Measurements from ENCODE around the gene KCND3. TPM values are rescaled to one million over a fixed set of nuclear protein-coding genes. Genes with fewer than 3 reads are reported as not detected.

KCND3 gene
- total RNA-seq, 4 donors from 2014 or later, result 7.4 to 20.4 (median 9.8) TPM

GRCh38 chr1:111730706-111731105 is 258.8 kb downstream of the KCND3 start:
- DNase-seq (ENCODE audit: low spot score in 2 of 2), result no peak
- intact Hi-C loops (cut with DNase I; ENCODE audit: low total_unique reads), result no loop called here
- WGBS, 2 donors, result 49 to 66% methylated on average over 4 of the region's 4 CpGs
- H3K4me3 ChIP-seq (ENCODE audit: low read depth, poor library complexity, severe bottlenecking), result no peak overlapping the region
- TF ChIP-seq POLR2A (IDR thresholded peaks at IDR 0.05), result no peak

DNA sequence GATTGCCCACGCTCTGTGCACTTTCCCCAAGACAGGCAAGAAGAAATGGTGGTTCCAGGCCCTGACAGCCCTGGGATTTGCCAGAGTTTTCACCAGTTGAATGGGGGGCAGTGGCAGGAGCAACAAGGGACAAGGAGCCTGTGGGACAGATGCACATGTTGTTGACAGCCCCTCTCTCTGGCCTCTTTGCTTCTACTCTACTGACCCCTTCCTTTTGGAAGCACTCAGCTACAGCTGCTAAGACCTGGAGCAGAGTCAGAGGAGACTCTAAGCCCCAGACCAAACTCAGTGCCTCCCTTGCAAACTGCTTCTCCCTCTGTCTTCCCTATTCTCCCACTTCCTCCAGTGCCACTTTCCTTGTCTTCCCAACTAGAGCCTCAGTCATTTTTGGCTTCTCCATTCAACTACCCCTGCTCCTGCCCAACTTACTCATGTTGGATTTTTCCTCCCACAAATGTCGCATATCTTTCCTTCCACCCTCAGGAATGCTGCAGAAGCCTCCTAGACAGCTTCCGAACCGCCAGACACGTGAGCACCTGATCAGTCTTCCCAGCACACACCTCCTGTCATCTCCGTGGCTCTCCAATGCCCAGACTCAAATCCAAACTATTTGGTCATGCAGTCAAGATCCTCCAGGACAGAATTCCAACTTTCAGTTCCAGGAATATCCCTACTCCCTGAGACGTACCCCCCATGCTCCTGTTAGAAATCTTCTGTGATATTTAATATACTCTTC is 259.4 kb downstream of the KCND3 start:
- DNase-seq (ENCODE audit: low spot score in 2 of 2), result no peak
- TF ChIP-seq CTCF (IDR thresholded peaks at IDR 0.05) (no peak), POLR2A (IDR thresholded peaks at IDR 0.05) (no peak)
- no peak overlapping the region for H3K4me3 ChIP-seq (ENCODE audit: low read depth, poor library complexity, severe bottlenecking)
- intact Hi-C loops (cut with DNase I; ENCODE audit: low total_unique reads), result no loop called here
- WGBS, 2 donors, result 57 to 62% methylated on average over 6 to 7 of the region's 7 CpGs

- DNase-seq (ENCODE audit: low spot score in 2 of 2), result peak in 1 of 2 donors; percentile 75
- intact Hi-C loops (cut with DNase I; ENCODE audit: low total_unique reads), result no loop called here
- WGBS, 2 donors, result 41 to 54% methylated on average over 7 to 8 of the region's 8 CpGs
These were observed 260.1 kb downstream of the KCND3 start for GRCh38 chr1:111729271-111729921.

DNA sequence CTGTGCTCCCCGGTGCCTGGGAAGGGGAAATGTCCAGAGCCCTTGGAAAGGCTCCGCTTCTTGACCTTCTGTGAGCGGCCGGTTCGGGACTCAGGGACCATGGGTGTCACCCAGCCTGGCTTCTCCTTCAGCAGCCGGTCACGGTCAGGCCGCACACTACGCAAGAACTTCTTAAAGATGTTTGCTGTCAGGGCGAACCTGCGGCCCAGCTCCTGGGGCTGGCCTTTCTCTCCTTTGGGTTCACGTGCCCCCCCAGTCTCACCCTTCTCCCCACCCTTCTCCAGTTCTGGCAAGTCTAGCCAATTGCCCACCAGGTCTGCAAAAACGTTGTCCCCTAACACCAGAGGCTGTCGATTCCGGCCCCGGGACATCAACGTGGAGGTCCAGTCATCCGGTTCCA is 262.4 kb downstream of the KCND3 start:
- no peak for DNase-seq (ENCODE audit: low spot score in 2 of 2)
- no peak overlapping the region for H3K4me3 ChIP-seq (ENCODE audit: low read depth, poor library complexity, severe bottlenecking)
- intact Hi-C loops (cut with DNase I; ENCODE audit: low total_unique reads), result no loop called here
- WGBS, 2 donors, result 83 to 94% methylated on average over 18 of the region's 18 CpGs
- TF ChIP-seq POLR2A (IDR thresholded peaks at IDR 0.05) (no peak), CTCF (IDR thresholded peaks at IDR 0.05) (no peak)

More at GRCh38 chr1:111729271-111729921, 260.1 kb downstream of the KCND3 start:
- no peak for TF ChIP-seq POLR2A (IDR thresholded peaks at IDR 0.05)
- no peak for TF ChIP-seq CTCF (IDR thresholded peaks at IDR 0.05)
- no peak overlapping the region for H3K4me3 ChIP-seq (ENCODE audit: low read depth, poor library complexity, severe bottlenecking)

- TF ChIP-seq CTCF (IDR thresholded peaks at IDR 0.05) (no peak), POLR2A (IDR thresholded peaks at IDR 0.05) (no peak)
- intact Hi-C loops (cut with DNase I; ENCODE audit: low total_unique reads), result no loop called here
- 56 to 60% methylated on average over 5 of the region's 5 CpGs for WGBS, 2 donors
- H3K4me3 ChIP-seq (ENCODE audit: low read depth, poor library complexity, severe bottlenecking), result no peak overlapping the region
- peak in 1 of 2 donors; percentile 82 for DNase-seq (ENCODE audit: low spot score in 2 of 2)
These were observed 264.3 kb downstream of the KCND3 start for GRCh38 chr1:111725192-111725591.

DNA sequence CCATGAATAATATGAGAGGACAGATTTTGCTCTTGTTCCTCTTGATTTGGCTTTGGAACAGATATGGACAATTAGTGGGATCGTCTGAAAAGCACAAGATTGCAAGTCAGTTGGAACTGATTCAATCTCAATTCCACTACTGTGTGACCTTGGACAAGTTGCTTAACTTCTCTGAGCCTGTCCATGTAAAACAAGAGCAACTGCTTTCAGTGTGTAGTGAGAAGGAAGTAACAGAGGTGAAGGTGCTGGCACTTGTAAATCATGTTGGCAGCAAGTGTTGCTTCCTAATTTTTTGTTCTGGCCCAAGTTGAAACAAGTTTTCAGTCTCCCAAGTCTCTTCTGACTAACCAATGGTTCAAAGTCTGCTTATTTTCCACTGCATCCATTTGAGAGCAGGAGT is 265.6 kb downstream of the KCND3 start:
- H3K4me3 ChIP-seq (ENCODE audit: low read depth, poor library complexity, severe bottlenecking), result no peak overlapping the region
- TF ChIP-seq CTCF (IDR thresholded peaks at IDR 0.05), result no peak
- TF ChIP-seq POLR2A (IDR thresholded peaks at IDR 0.05), result no peak
- no peak for DNase-seq (ENCODE audit: low spot score in 2 of 2)
- intact Hi-C loops (cut with DNase I; ENCODE audit: low total_unique reads), result no loop called here
- 6 to 39% methylated on average over 1 of the region's 1 CpG for WGBS, 2 donors

All from lower leg skin (tissue), 4 donors.